ENCODE measurements around the gene SLC2A1. TPM values are rescaled to one million over a fixed set of nuclear protein-coding genes. Genes with fewer than 3 reads are reported as not detected.

Gene SLC2A1
- total RNA-seq = 1,000 to 10,000 TPM in 2 of 4 donors, 100 to 1,000 TPM in 2; 488 to 2,308 (median 910) TPM

DNA sequence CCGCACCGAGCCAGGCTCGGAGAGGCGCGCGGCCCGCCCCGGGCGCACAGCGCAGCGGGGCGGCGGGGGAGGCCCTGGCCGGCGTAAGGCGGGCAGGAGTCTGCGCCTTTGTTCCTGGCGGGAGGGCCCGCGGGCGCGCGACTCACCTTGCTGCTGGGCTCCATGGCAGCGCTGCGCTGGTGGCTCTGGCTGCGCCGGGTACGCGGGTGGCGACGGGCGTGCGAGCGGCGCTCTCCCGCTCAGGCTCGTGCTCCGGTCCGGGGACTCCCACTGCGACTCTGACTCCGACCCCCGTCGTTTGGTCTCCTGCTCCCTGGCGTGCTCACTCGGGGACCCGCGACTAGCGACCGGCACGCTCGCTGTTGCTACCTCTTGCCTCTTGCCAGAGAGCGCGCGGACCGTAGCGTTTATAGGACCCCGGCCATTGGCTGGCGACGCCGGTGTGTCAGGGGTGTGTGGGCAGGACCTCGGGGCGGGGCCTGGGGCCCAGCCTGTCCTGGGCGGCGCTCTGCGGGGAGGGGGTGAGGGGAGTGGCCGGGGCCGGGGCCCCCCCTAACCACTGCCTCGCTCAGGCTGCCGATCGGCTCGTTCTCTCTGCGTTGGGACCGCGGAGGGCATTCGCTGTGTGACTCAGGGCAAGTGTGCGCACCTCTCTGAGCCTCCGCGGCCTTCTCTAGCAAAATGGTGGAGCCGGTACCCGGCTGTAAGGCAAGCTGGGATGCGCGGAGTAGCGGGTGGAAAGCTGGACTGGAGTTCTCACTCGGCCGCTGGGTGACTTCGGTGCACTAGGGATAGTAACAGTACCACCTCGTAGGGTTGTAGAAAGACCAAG lies at the start of gene SLC2A1:
Gene SLC2A1, minus strand, starts transcription at position 381 of the 832 bp plus-strand sequence. Its CDS starts 217 bp downstream, at position 164.
- peak in 1 of 2 donors; percentile 41 for TF ChIP-seq POLR2A (IDR thresholded peaks at IDR 0.05)
- TF ChIP-seq, protein P1, sequence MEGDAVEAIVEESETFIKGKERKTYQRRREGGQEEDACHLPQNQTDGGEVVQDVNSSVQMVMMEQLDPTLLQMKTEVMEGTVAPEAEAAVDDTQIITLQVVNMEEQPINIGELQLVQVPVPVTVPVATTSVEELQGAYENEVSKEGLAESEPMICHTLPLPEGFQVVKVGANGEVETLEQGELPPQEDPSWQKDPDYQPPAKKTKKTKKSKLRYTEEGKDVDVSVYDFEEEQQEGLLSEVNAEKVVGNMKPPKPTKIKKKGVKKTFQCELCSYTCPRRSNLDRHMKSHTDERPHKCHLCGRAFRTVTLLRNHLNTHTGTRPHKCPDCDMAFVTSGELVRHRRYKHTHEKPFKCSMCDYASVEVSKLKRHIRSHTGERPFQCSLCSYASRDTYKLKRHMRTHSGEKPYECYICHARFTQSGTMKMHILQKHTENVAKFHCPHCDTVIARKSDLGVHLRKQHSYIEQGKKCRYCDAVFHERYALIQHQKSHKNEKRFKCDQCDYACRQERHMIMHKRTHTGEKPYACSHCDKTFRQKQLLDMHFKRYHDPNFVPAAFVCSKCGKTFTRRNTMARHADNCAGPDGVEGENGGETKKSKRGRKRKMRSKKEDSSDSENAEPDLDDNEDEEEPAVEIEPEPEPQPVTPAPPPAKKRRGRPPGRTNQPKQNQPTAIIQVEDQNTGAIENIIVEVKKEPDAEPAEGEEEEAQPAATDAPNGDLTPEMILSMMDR (IDR thresholded peaks at IDR 0.05) = no peak
- intact Hi-C loops (cut with DNase I; ENCODE audit: low total_unique reads) = no loop called here
- WGBS, 2 donors = 1 to 2% methylated on average over 12 to 35 of the region's 87 CpGs
- peak; percentile 89 to 97 for DNase-seq (ENCODE audit: low spot score in 2 of 2)
- peak within 1 kb of the TSS; percentile 64 for H3K4me3 ChIP-seq (ENCODE audit: low read depth, poor library complexity, severe bottlenecking)

DNA sequence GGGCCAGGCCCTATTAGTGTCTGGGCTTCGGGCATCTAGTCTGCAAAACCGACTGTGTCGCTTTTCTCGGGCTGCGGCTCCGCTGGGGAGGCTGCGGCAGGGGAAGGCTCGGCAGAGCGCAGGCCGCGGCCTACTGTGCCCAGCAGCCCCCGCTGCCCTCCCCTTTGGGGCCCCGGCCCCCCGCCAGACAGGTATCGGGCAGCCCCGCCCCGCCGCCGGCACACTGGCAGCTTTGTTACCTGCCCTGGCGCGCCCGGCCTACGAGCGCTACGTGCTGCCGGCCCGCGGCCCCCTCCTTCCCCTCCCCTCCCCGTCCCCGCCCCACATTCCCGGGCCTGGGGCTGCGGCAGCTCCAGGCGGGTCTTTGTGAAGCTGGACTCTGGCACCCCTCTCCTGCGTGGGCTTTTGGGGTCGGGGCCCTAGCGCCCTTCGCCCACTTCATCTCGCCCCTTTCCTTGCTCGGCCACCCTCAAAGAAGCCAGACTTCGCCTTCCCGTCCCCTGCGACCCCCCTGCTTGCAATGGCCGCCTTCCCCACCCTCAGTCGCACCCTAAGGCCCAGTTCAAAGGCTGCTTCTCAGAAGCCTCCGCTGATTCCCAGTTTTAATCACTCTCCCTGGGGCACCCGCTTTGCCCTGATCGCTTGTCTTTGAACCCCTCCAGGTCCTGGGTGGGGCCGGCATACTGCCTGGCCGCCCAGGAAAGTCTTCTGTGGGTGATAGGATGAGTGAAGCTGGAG lies 48.9 kb upstream of the SLC2A1 start:
- intact Hi-C loops (cut with DNase I; ENCODE audit: low total_unique reads) = no loop called here
- DNase-seq (ENCODE audit: low spot score in 2 of 2) = peak; percentile 55 to 88
- H3K4me3 ChIP-seq (ENCODE audit: low read depth, poor library complexity, severe bottlenecking) = no peak overlapping the region
- no peak for TF ChIP-seq POLR2A (IDR thresholded peaks at IDR 0.05)
- TF ChIP-seq, protein P1 (IDR thresholded peaks at IDR 0.05) = no peak
- 42 to 43% methylated on average over 16 to 31 of the region's 49 CpGs for WGBS, 2 donors

DNA sequence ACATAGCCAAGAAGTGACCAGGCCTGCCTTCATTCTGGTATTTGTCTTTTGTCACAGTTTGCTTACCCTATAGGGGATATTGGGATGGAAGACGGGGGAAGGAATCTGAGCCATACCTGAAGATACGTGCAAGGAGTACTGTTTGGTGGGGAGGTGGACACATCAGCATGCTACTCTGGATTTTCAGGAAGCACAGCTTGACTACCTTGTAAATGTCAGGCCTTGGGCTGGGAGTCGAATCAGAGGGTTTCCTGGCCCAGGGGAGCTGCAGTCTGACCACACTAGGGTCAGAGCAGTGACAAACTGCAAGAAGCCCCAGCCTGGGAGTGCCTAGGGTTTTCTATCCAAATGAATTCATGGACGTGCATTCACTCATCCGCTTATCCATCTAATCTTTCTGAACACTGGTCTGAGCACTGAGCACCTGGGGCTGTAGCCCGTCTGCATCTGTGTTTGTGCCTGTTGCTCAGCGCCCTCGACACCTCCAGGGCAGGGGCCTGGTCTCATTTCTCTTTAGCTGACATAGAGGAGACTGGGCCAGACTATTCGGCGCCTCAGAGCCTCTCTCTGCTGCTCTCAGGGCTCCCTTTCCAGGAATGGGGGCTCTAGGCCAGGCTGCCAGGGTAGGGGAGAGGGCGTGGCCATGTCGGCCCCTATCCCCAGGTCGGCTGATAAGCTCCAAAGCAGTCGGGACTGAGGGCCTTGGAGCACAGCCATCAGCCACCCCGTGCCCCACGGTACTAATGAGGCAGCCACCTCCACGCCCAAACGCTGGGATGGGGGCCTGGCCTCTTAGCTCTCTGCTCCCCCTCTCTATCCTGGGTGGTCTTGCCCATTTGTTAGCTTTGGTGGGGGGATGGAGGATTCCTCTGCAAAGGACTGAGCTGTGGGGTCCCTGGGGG lies 47.0 kb upstream of the SLC2A1 start:
- TF ChIP-seq POLR2A (IDR thresholded peaks at IDR 0.05) = no peak
- TF ChIP-seq, protein P1 (IDR thresholded peaks at IDR 0.05) = no peak
- intact Hi-C loops (cut with DNase I; ENCODE audit: low total_unique reads) = no loop called here
- WGBS, 2 donors = 49 to 58% methylated on average over 14 to 18 of the region's 18 CpGs
- H3K4me3 ChIP-seq (ENCODE audit: low read depth, poor library complexity, severe bottlenecking) = no peak overlapping the region
- DNase-seq (ENCODE audit: low spot score in 2 of 2) = no peak

DNA sequence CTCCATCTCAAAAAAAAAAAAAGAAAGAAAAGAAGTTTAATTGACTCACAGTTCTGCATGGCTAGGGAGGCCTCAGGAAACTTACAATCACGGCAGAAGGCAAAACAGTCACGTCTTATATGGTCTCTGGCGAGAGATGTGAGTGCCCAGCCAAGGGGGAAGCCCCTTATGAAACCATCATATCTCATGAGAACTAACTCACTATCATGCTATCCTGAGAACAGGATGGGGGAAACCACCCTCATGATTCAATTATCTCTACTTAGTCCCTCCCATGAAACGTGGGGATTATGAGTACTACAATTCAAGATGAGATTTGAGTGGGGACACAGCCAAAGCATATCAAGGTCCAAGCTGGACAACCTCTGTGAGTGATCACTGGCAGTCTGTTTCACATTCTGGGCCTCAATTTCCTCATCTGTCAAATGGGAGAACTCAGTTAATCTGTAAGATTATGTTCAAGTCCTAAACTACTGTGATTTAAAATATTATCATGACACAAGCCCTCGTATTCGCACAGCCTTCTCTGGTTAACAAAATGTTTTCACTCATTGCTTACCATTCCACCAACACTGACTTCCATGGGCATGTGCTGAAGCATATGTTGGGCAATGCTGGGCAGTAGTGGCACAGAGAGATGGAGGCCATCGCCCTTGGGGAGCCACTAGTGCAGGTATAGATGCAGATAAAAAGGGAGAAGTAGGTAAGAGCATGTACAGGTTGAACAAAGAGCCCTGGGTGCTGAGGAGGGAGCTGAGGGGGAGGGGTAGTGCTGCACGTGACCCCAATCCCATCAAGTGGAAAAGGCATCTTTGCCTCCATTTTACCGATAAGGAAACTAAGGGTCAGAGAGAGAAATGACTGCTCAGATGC lies 46.2 kb upstream of the SLC2A1 start:
- H3K4me3 ChIP-seq (ENCODE audit: low read depth, poor library complexity, severe bottlenecking) = no peak overlapping the region
- intact Hi-C loops (cut with DNase I; ENCODE audit: low total_unique reads) = no loop called here
- 74 to 83% methylated on average over 9 of the region's 9 CpGs for WGBS, 2 donors
- no peak for TF ChIP-seq POLR2A (IDR thresholded peaks at IDR 0.05)
- TF ChIP-seq, protein P1 (IDR thresholded peaks at IDR 0.05) = no peak
- no peak for DNase-seq (ENCODE audit: low spot score in 2 of 2)

All from lower leg skin (tissue), 4 donors.